ENCODE results near the gene TENM3. TPM values are rescaled to one million over a fixed set of nuclear protein-coding genes. Genes with fewer than 3 reads are reported as not detected.
A peak's percentile ranks its signal among the peaks of the same experiment; 100 is the strongest.

Gene TENM3
- total and polyA plus RNA-seq, 12 donors, result 2.6 to 54.4 (median 42.8) TPM

DNA sequence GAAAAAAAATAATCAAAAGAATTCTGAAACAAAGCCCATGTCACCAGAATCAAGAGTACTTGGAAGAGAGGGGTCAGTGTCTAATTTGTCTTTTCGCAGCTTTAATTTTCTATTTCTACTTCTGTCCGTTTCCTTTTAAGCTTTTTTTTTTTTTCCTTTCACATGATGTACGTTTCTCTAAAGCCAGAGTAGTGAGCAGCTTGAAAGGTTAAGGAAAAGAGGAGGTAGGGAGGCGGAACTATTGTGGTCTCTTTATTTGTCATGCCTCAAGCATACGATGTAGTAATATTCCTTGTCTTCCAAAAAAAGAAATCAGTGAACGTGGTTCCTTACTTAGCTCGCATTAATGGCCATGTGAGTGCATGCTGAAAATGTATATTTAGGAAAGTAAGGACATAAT lies 311.5 kb downstream of the TENM3 start:
- TF ChIP-seq, protein P1, sequence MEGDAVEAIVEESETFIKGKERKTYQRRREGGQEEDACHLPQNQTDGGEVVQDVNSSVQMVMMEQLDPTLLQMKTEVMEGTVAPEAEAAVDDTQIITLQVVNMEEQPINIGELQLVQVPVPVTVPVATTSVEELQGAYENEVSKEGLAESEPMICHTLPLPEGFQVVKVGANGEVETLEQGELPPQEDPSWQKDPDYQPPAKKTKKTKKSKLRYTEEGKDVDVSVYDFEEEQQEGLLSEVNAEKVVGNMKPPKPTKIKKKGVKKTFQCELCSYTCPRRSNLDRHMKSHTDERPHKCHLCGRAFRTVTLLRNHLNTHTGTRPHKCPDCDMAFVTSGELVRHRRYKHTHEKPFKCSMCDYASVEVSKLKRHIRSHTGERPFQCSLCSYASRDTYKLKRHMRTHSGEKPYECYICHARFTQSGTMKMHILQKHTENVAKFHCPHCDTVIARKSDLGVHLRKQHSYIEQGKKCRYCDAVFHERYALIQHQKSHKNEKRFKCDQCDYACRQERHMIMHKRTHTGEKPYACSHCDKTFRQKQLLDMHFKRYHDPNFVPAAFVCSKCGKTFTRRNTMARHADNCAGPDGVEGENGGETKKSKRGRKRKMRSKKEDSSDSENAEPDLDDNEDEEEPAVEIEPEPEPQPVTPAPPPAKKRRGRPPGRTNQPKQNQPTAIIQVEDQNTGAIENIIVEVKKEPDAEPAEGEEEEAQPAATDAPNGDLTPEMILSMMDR (IDR thresholded peaks at IDR 0.05), result no peak
- no peak for TF ChIP-seq POLR2A (IDR thresholded peaks at IDR 0.05)
- Histone ChIP-seq H3K27me3 (no peaks in the 10 kb centered on the region), H3K36me3 (replicated peaks in 1 of 2) (no peaks in the 10 kb centered on the region), H3K9me3 (replicated peaks in 1 of 3) (no peaks in the 10 kb centered on the region), H3K27ac (no peak overlapping the region), H3K4me1 (replicated peaks in 1 of 2) (no peaks in the 10 kb centered on the region), H3K4me3 (no peak overlapping the region)
- intact Hi-C loops (cut with DNase I), result no loop called here
- WGBS, 4 donors, result 78 to 83% (median 79%) methylated on average over 7 of the region's 7 CpGs
- no peak for DNase-seq

DNA sequence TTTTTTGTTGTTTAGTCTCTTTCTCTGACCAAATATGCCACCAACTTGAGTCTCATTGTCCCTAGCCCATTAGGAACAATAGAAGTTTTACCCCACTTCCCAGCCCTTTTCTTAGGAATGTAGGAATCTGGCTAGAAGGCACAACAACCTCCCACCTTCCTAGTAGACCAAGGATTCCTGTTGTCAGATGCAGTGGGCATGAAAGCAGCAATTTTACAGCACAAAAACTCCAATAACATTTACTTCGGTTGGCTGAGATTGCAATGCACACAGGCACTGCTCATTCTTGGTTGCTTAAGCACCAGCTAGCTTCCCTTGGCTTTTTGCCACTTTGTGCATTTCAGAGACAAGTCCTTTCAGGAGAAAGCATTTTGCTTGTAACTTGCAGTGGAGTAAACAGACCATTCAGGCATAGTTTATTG lies 312.8 kb downstream of the TENM3 start:
- H3K27ac ChIP-seq, result no peak overlapping the region
- no peaks in the 10 kb centered on the region for H3K27me3 ChIP-seq
- no peaks in the 10 kb centered on the region for H3K36me3 ChIP-seq (replicated peaks in 1 of 2)
- no peaks in the 10 kb centered on the region for H3K9me3 ChIP-seq (replicated peaks in 1 of 3)
- no peaks in the 10 kb centered on the region for H3K4me1 ChIP-seq (replicated peaks in 1 of 2)
- intact Hi-C loops (cut with DNase I), result no loop called here
- no peak overlapping the region for H3K4me3 ChIP-seq
- 82 to 92% (median 90%) methylated on average over 1 of the region's 1 CpG for WGBS, 4 donors
- TF ChIP-seq, protein P1 (IDR thresholded peaks at IDR 0.05), result no peak
- no peak for TF ChIP-seq POLR2A (IDR thresholded peaks at IDR 0.05)
- peak in 3 of 7 donors; percentile 10 to 37 (median 24) for DNase-seq

- TF ChIP-seq, protein P1 (IDR thresholded peaks at IDR 0.05), result no peak
- TF ChIP-seq POLR2A (IDR thresholded peaks at IDR 0.05), result no peak
- Histone ChIP-seq H3K4me3 (no peak overlapping the region), H3K27me3 (no peaks in the 10 kb centered on the region), H3K36me3 (replicated peaks in 1 of 2) (no peaks in the 10 kb centered on the region), H3K4me1 (replicated peaks in 1 of 2) (no peaks in the 10 kb centered on the region), H3K27ac (no peak overlapping the region), H3K9me3 (replicated peaks in 1 of 3) (no peaks in the 10 kb centered on the region)
- intact Hi-C loops (cut with DNase I), result no loop called here
- WGBS, 4 donors, result 79 to 95% (median 93%) methylated on average over 3 of the region's 3 CpGs
- no peak for DNase-seq
Observed at GRCh38 chr4:182556580-182556979, 313.4 kb downstream of the TENM3 start.

- DNase-seq, result no peak
- WGBS, 4 donors, result 66 to 73% (median 71%) methylated on average over 4 of the region's 4 CpGs
- no peaks in the 10 kb centered on the region for H3K36me3 ChIP-seq (replicated peaks in 1 of 2)
- no peaks in the 10 kb centered on the region for H3K27me3 ChIP-seq
- no peaks in the 10 kb centered on the region for H3K9me3 ChIP-seq (replicated peaks in 1 of 3)
- no peak overlapping the region for H3K4me3 ChIP-seq
- no peak for TF ChIP-seq POLR2A (IDR thresholded peaks at IDR 0.05)
- TF ChIP-seq, protein P1 (IDR thresholded peaks at IDR 0.05), result no peak
- no peak overlapping the region for H3K27ac ChIP-seq
- H3K4me1 ChIP-seq (replicated peaks in 1 of 2), result no peaks in the 10 kb centered on the region
- intact Hi-C loops (cut with DNase I), result no loop called here
Observed at GRCh38 chr4:182560358-182560757, 317.2 kb downstream of the TENM3 start.

Measured in adrenal gland (tissue), 12 donors.